GM12878 (cell line): Measurements from ENCODE around the gene EGR1.

Experiments used
- CTCF ChIP-seq, 3 experiments: IDR thresholded peaks in 2 of 3; conservative IDR thresholded peaks in 1 of 3; 2 replicates each; pipeline ENCODE4 v1.5.1; 2011; ENCODE audit warnings: low read depth in 3 of 3, low read length in 3 of 3, mild to moderate bottlenecking in 3 of 3, control low read depth in 2 of 3, moderate library complexity in 2 of 3, inconsistent platforms in 1 of 3, mixed read lengths in 1 of 3; ENCODE audit not compliant: control insufficient read depth in 2 of 3, insufficient read depth in 1 of 3; ENCODE audit errors: extremely low read depth in 1 of 3
- EZH2 ChIP-seq: IDR thresholded peaks from 2 replicates; pipeline ENCODE4 v1.6.1; 2012; ENCODE audit warnings: low read depth, mild to moderate bottlenecking, control low read depth, inconsistent platforms, low read length, borderline replicate concordance; ENCODE audit not compliant: control insufficient read depth
- KDM1A ChIP-seq: fragments of 200-600 bp; sonication (generic); IDR thresholded peaks from 2 replicates; pipeline ENCODE4 v1.6.1; 2016; ENCODE audit warnings: borderline replicate concordance
- MXI1 ChIP-seq: fragments of 150-350 bp; IDR thresholded peaks from 2 replicates; pipeline ENCODE4 v1.6.1; 2011; ENCODE audit warnings: low read depth, mild to moderate bottlenecking, inconsistent platforms, low read length, improper control_type of control experiment
- POLR2A ChIP-seq: IDR thresholded peaks from 2 replicates; pipeline ENCODE4 v1.6.1; 2011; ENCODE audit warnings: low read depth, mild to moderate bottlenecking, low read length
- RCOR1 ChIP-seq: conservative IDR thresholded peaks from 2 replicates; pipeline ENCODE4 v1.6.1; 2012; ENCODE audit warnings: low read depth, low read length, improper control_type of control experiment
- RFX5 ChIP-seq: IDR thresholded peaks from 2 replicates; pipeline ENCODE4 v1.6.1; 2011; ENCODE audit warnings: low read depth, low read length, improper control_type of control experiment
- SIN3A ChIP-seq: IDR thresholded peaks from 2 replicates; pipeline ENCODE4 v1.6.1; 2012; ENCODE audit warnings: low read depth, low read length, improper control_type of control experiment
- SIX5 ChIP-seq: IDR thresholded peaks from 2 replicates; pipeline ENCODE4 v1.6.1; 2011; ENCODE audit warnings: mild to moderate bottlenecking, low read depth, low read length, moderate library complexity; ENCODE audit not compliant: severe bottlenecking
- SMC3 ChIP-seq: IDR thresholded peaks from 2 replicates; pipeline ENCODE4 v1.6.1; 2011; ENCODE audit warnings: low read length, improper control_type of control experiment, borderline replicate concordance
- SRF ChIP-seq, 2 experiments: IDR thresholded peaks; 2 replicates each; pipeline ENCODE4 v1.6.1; 2011; ENCODE audit warnings: low read depth in 2 of 2, low read length in 2 of 2, mild to moderate bottlenecking in 1 of 2, moderate library complexity in 1 of 2
- STAT1 ChIP-seq: fragments of 450-650 bp; conservative IDR thresholded peaks from 2 replicates; pipeline ENCODE4 v1.6.1; 2014; ENCODE audit warnings: antibody characterized with exemption, mild to moderate bottlenecking
- TCF7 ChIP-seq: IDR thresholded peaks from 2 replicates; pipeline ENCODE4 v1.6.1; 2014; ENCODE audit warnings: antibody characterized with exemption, borderline replicate concordance

- no peak for TF ChIP-seq KDM1A
- TF ChIP-seq STAT1: no peak
- TF ChIP-seq MXI1: no peak
- peak; percentile 99 to 100 for TF ChIP-seq SRF (IDR thresholded peaks at IDR 0.05; ENCODE audit: low read depth in 2 of 2, low read length in 2 of 2)
- TF ChIP-seq EZH2: no peak
- no peak for TF ChIP-seq POLR2A
- no peak for TF ChIP-seq CTCF (IDR thresholded peaks at IDR 0.05 in 2 of 3, conservative IDR thresholded peaks at IDR 0.05 in 1 of 3; ENCODE audit: control insufficient read depth in 2 of 3, extremely low read depth in 1 of 3, insufficient read depth in 1 of 3, low read depth in 3 of 3, low read length in 3 of 3)
- TF ChIP-seq SMC3: 0 out of 2 replicates have a peak, but pooled peaks have one; percentile 9
- no peak for TF ChIP-seq SIX5
- no peak for TF ChIP-seq RFX5
- TF ChIP-seq TCF7: no peak
- no peak for TF ChIP-seq SIN3A
- TF ChIP-seq RCOR1: no peak
These were observed 26.6 kb downstream of the EGR1 start for GRCh38 chr5:138491669-138492559.
